ENCODE data around the gene RHBDD3.

Gene RHBDD3

DNA sequence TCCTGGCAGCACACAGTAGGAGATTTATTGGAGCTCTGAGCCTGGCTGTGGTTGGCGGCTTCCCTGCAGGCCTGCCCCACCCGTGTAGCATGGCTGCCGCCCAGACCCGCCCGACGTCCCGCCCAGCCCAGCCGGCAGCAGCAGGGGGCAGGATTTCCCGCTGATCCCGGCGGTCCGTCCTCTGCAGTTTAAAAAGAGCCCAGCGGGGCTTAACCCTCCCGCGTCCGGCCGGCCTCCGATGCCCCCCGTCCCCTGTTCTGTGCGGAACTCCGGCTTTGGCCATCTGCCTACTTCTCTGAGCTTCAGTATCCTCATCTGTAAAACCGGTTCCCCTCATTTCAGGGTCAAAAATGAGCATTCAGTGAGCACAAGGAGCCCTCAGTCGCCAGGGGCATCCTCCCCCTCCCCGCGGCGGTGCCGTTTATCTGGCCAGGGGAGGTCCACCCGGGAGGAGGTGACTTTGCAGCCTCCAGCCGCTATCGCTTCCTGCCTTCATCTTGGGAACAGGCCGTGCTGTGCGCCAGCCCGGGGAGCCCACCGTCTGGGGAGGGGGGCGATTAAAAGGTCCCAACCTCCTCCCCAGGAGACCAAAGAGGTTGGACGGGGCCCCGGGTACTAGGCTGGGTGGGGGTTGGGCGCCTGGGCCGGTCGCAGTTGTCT, 38.5 kb upstream of the RHBDD3 start, which contains the start of gene GAS2L1:
GAS2L1 (plus strand) TSS at position 476 of the 660 bp plus-strand sequence. CDS start 1,456 bp downstream, outside the sequence.
- Histone ChIP-seq H3K4me3 (ENCODE audit: low read depth, low read length) (peak within 1 kb of the TSS; percentile 50), H3K27ac (ENCODE audit: extremely low read depth, low read depth, low read length) (peak within 1 kb of the TSS; percentile 94), H3K9me3 (ENCODE audit: control insufficient read depth, insufficient read depth, low read depth, low read length) (no peaks in the 10 kb centered on the region), H3K36me3 (ENCODE audit: control insufficient read depth in 2 of 2, insufficient read depth in 1 of 2, low read length in 2 of 2) (peaks cover 0 to 8% of the 10 kb centered on the region in 2 experiments; a peak in 1 of 3 replicates), H3K4me1 (ENCODE audit: control insufficient read depth, insufficient read depth, low read length) (peaks cover 7% of the 10 kb centered on the region; the same call in 1 of the 2 replicates)
- ChIA-PET CTCF (interaction anchor here (0.5 to 1.9 kb wide), 13 partner anchors 8 to 1815 kb away, joined by 3 to 15 read pairs (median 4); no protein-coding TSS in a partner anchor), POLR2A (interaction anchor here (1.0 to 1.9 kb wide), 7 partner anchors 9 to 58 kb away, joined by 3 to 6 read pairs (median 3); partner anchors contain the start of gene RASL10A)
- TF ChIP-seq, protein P1, sequence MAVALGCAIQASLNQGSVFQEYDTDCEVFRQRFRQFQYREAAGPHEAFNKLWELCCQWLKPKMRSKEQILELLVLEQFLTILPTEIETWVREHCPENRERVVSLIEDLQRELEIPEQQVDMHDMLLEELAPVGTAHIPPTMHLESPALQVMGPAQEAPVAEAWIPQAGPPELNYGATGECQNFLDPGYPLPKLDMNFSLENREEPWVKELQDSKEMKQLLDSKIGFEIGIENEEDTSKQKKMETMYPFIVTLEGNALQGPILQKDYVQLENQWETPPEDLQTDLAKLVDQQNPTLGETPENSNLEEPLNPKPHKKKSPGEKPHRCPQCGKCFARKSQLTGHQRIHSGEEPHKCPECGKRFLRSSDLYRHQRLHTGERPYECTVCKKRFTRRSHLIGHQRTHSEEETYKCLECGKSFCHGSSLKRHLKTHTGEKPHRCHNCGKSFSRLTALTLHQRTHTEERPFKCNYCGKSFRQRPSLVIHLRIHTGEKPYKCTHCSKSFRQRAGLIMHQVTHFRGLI (tag by site-specific recombination; IDR thresholded peaks at IDR 0.05) = peak; percentile 96
- TF ChIP-seq ZNF2 (tag by site-specific recombination; IDR thresholded peaks at IDR 0.05) (0 out of 2 replicates have a peak, but pooled peaks have one; percentile 68), IKZF3 (tag by site-specific recombination; IDR thresholded peaks at IDR 0.05) (peak; percentile 96), ZNF292 (tag by site-specific recombination; IDR thresholded peaks at IDR 0.05; ENCODE audit: borderline replicate concordance, low read depth) (no peak), ZNF777 (tag by site-specific recombination; IDR thresholded peaks at IDR 0.05; ENCODE audit: borderline replicate concordance) (0 out of 2 replicates have a peak, but pooled peaks have one; percentile 56), ZNF76 (tag by site-specific recombination; IDR thresholded peaks at IDR 0.05; ENCODE audit: borderline replicate concordance, low read depth) (peak; percentile 52; the same call in 1 of the 2 replicates), KLF1 (tag by site-specific recombination; IDR thresholded peaks at IDR 0.05) (peak; percentile 97), ZNF623 (tag by site-specific recombination; IDR thresholded peaks at IDR 0.05) (no peak), WT1 (tag by site-specific recombination; IDR thresholded peaks at IDR 0.05) (peak; percentile 48), KLF10 (tag by site-specific recombination; IDR thresholded peaks at IDR 0.05) (peak; percentile 17; the same call in 1 of the 2 replicates), GLIS1 (tag by site-specific recombination; IDR thresholded peaks at IDR 0.05) (peak; percentile 96), ZNF701 (tag by site-specific recombination; IDR thresholded peaks at IDR 0.05) (no peak), SP3 (tag by site-specific recombination; IDR thresholded peaks at IDR 0.05) (peak; percentile 74), ZBTB17 (tag by site-specific recombination; IDR thresholded peaks at IDR 0.05) (peak; percentile 76), ZBTB20 (tag by site-specific recombination; IDR thresholded peaks at IDR 0.05) (peak; percentile 99), ZNF423 (tag by site-specific recombination; IDR thresholded peaks at IDR 0.05) (peak; percentile 62; the same call in 1 of the 2 replicates), ZNF561 (tag by site-specific recombination; IDR thresholded peaks at IDR 0.05; ENCODE audit: borderline replicate concordance) (peak; percentile 89), SP7 (tag by site-specific recombination; IDR thresholded peaks at IDR 0.05) (peak; percentile 86)
- TF ChIP-seq, protein P2, sequence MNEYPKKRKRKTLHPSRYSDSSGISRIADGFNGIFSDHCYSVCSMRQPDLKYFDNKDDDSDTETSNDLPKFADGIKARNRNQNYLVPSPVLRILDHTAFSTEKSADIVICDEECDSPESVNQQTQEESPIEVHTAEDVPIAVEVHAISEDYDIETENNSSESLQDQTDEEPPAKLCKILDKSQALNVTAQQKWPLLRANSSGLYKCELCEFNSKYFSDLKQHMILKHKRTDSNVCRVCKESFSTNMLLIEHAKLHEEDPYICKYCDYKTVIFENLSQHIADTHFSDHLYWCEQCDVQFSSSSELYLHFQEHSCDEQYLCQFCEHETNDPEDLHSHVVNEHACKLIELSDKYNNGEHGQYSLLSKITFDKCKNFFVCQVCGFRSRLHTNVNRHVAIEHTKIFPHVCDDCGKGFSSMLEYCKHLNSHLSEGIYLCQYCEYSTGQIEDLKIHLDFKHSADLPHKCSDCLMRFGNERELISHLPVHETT (tag by site-specific recombination; IDR thresholded peaks at IDR 0.05) = 0 out of 2 replicates have a peak, but pooled peaks have one; percentile 45
- TF ChIP-seq, protein P3, sequence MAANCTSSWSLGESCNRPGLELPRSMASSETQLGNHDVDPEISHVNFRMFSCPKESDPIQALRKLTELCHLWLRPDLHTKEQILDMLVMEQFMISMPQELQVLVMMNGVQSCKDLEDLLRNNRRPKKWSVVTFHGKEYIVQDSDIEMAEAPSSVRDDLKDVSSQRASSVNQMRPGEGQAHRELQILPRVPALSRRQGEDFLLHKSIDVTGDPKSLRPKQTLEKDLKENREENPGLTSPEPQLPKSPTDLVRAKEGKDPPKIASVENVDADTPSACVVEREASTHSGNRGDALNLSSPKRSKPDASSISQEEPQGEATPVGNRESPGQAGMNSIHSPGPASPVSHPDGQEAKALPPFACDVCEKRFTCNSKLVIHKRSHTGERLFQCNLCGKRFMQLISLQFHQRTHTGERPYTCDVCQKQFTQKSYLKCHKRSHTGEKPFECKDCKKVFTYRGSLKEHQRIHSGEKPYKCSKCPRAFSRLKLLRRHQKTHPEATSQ (tag by site-specific recombination; IDR thresholded peaks at IDR 0.05) = peak; percentile 3; the same call in 1 of the 2 replicates
- TF ChIP-seq, protein P4, sequence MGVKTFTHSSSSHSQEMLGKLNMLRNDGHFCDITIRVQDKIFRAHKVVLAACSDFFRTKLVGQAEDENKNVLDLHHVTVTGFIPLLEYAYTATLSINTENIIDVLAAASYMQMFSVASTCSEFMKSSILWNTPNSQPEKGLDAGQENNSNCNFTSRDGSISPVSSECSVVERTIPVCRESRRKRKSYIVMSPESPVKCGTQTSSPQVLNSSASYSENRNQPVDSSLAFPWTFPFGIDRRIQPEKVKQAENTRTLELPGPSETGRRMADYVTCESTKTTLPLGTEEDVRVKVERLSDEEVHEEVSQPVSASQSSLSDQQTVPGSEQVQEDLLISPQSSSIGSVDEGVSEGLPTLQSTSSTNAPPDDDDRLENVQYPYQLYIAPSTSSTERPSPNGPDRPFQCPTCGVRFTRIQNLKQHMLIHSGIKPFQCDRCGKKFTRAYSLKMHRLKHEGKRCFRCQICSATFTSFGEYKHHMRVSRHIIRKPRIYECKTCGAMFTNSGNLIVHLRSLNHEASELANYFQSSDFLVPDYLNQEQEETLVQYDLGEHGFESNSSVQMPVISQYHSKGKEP (tag by site-specific recombination; IDR thresholded peaks at IDR 0.05) = 0 out of 2 replicates have a peak, but pooled peaks have one; percentile 61
- TF ChIP-seq, protein P5, sequence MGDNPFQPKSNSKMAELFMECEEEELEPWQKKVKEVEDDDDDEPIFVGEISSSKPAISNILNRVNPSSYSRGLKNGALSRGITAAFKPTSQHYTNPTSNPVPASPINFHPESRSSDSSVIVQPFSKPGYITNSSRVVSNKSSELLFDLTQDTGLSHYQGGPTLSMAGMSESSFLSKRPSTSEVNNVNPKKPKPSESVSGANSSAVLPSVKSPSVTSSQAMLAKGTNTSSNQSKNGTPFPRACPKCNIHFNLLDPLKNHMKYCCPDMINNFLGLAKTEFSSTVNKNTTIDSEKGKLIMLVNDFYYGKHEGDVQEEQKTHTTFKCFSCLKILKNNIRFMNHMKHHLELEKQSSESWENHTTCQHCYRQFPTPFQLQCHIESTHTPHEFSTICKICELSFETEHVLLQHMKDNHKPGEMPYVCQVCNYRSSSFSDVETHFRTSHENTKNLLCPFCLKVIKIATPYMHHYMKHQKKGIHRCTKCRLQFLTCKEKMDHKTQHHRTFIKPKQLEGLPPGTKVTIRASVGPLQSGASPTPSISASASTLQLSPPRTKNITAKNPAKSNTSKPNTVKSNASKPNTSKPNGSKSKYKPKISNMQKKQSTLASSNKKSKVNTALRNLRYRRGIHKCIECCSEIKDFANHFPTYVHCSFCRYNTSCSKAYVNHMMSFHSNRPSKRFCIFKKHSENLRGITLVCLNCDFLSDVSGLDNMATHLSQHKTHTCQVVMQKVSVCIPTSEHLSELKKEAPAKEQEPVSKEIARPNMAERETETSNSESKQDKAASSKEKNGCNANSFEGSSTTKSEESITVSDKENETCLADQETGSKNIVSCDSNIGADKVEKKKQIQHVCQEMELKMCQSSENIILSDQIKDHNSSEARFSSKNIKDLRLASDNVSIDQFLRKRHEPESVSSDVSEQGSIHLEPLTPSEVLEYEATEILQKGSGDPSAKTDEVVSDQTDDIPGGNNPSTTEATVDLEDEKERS (tag by site-specific recombination; IDR thresholded peaks at IDR 0.05) = peak; percentile 43; the same call in 1 of the 2 replicates
- TF ChIP-seq, protein P6, sequence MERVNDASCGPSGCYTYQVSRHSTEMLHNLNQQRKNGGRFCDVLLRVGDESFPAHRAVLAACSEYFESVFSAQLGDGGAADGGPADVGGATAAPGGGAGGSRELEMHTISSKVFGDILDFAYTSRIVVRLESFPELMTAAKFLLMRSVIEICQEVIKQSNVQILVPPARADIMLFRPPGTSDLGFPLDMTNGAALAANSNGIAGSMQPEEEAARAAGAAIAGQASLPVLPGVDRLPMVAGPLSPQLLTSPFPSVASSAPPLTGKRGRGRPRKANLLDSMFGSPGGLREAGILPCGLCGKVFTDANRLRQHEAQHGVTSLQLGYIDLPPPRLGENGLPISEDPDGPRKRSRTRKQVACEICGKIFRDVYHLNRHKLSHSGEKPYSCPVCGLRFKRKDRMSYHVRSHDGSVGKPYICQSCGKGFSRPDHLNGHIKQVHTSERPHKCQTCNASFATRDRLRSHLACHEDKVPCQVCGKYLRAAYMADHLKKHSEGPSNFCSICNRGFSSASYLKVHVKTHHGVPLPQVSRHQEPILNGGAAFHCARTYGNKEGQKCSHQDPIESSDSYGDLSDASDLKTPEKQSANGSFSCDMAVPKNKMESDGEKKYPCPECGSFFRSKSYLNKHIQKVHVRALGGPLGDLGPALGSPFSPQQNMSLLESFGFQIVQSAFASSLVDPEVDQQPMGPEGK (tag by site-specific recombination; IDR thresholded peaks at IDR 0.05) = peak; percentile 86
- TF ChIP-seq, protein P7, sequence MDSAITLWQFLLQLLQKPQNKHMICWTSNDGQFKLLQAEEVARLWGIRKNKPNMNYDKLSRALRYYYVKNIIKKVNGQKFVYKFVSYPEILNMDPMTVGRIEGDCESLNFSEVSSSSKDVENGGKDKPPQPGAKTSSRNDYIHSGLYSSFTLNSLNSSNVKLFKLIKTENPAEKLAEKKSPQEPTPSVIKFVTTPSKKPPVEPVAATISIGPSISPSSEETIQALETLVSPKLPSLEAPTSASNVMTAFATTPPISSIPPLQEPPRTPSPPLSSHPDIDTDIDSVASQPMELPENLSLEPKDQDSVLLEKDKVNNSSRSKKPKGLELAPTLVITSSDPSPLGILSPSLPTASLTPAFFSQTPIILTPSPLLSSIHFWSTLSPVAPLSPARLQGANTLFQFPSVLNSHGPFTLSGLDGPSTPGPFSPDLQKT (IDR thresholded peaks at IDR 0.05; ENCODE audit: borderline replicate concordance, low read depth, low read length) = no peak

All from HEK293 (cell line).